Upper lobe of left lung (tissue), 6 donors: Measurements from ENCODE around the gene CD247. TPM values are rescaled to one million over a fixed set of nuclear protein-coding genes. Genes with fewer than 3 reads are reported as not detected.

ENCODE experiments used
- ATAC-seq, 2 donors: fragments of 200-7000 bp; cut with Tn5 transposase; one replicate each; pipeline ENCODE4 v1.9.1; 2022; ENCODE audit warnings: mild to moderate bottlenecking in 2 of 2, moderate library complexity in 2 of 2; ENCODE audit not compliant: low FRiP score in 2 of 2
- DNase-seq, 2 donors: peaks; one replicate each; pipeline ENCODE4 v3.0.0-alpha.2; 2019 to 2020
- H3K27ac ChIP-seq, 4 donors: fragments of 200-600 bp; sonication (generic); one replicate each; pipeline ENCODE4 v1.5.1; 2016 to 2019
- H3K27me3 ChIP-seq, 4 donors: fragments of 200-600 bp; sonication (generic); one replicate each; pipeline ENCODE4 v1.5.1; 2017 to 2019
- H3K36me3 ChIP-seq, 4 donors: fragments of 200-600 bp; sonication (generic); one replicate each; pipeline ENCODE4 v1.5.1; 2016 to 2019
- H3K4me1 ChIP-seq, 4 donors: fragments of 200-600 bp; sonication (generic); one replicate each; pipeline ENCODE4 v1.5.1; 2018 to 2019
- H3K4me3 ChIP-seq, 4 donors: fragments of 200-600 bp; sonication (generic); one replicate each; pipeline ENCODE4 v1.5.1; 2017 to 2019; ENCODE audit warnings: mild to moderate bottlenecking in 2 of 4, moderate library complexity in 1 of 4
- H3K9me3 ChIP-seq, 4 donors: fragments of 200-600 bp; sonication (generic); one replicate each; pipeline ENCODE4 v1.5.1; 2018 to 2019
- CTCF ChIP-seq, 6 experiments: fragments of 450-650 bp in 4 of 6; fragments of 200-600 bp in 2 of 6; sonication (generic) in 2 of 6; IDR thresholded peaks; one replicate each; pipeline ENCODE4 v1.5.1; 2016 to 2019; ENCODE audit warnings: antibody characterized with exemption in 6 of 6
- EP300 ChIP-seq, 4 donors: sonication (generic); formaldehyde crosslinking; IDR thresholded peaks; one replicate each; pipeline ENCODE4 v1.5.1; 2017; ENCODE audit warnings: antibody characterized with exemption in 4 of 4, control low read depth in 2 of 4
- POLR2A ChIP-seq, 4 donors: fragments of 450-650 bp; IDR thresholded peaks; one replicate each; pipeline ENCODE4 v1.5.1; 2016 to 2017; ENCODE audit warnings: antibody characterized with exemption in 4 of 4, mild to moderate bottlenecking in 2 of 4
- POLR2AphosphoS5 ChIP-seq, 2 donors: sonication (generic); formaldehyde crosslinking; IDR thresholded peaks; one replicate each; pipeline ENCODE4 v1.5.1; 2017; ENCODE audit warnings: antibody characterized with exemption in 2 of 2
- WGBS, 2 donors: methylation state at CpG; one replicate each; pipeline ENCODE4 v1.1.5; 2017 to 2018; 5-methylcytosine and 5-hydroxymethylcytosine counted together
- total RNA-seq, 6 donors: library from RNA; depleted of rRNA in 4 of 6; stranded (reverse); fragments of >200 nt in 4 of 6; gene quantifications; one replicate each; pipeline versions ENCODE4 v1.1.0 to v1.2.1, GENCODE V29; 2016 to 2021
- donor health status: DM: no; HTN: no; CAD: no; lungs with moderate emphysema.
- donor health status: DM: no; HTN: yes; CAD: no; lungs with severe emphysema.

CD247 gene
- total RNA-seq, 6 donors from 2014 or later = 5.0 to 14.7 (median 8.7) TPM

GRCh38 chr1:167499664-167500101 lies 18.6 kb downstream of the CD247 start:
- DNase-seq (no peak), ATAC-seq (no peak)
- Histone ChIP-seq H3K36me3 (no peaks in the 10 kb centered on the region), H3K27me3 (no peaks in the 10 kb centered on the region), H3K4me3 (no peak overlapping the region), H3K27ac (no peak overlapping the region), H3K4me1 (peaks cover 0 to 2% (median 0%) of the 10 kb centered on the region in 4 donors), H3K9me3 (no peaks in the 10 kb centered on the region)
- 58 to 74% methylated on average over 3 of the region's 3 CpGs for WGBS, 2 donors
- no peak for TF ChIP-seq POLR2A (IDR thresholded peaks at IDR 0.05)
- no peak for TF ChIP-seq EP300 (IDR thresholded peaks at IDR 0.05)
- TF ChIP-seq CTCF (IDR thresholded peaks at IDR 0.05) = no peak
- TF ChIP-seq POLR2AphosphoS5 (IDR thresholded peaks at IDR 0.05) = no peak

- no peak for TF ChIP-seq CTCF (IDR thresholded peaks at IDR 0.05)
- TF ChIP-seq POLR2AphosphoS5 (IDR thresholded peaks at IDR 0.05) = no peak
- no peak for TF ChIP-seq POLR2A (IDR thresholded peaks at IDR 0.05)
- TF ChIP-seq EP300 (IDR thresholded peaks at IDR 0.05) = no peak
- no peak for ATAC-seq
- 22 to 49% methylated on average over 1 to 4 of the region's 4 CpGs for WGBS, 2 donors
Measured at GRCh38 chr1:167499106-167499505, 19.2 kb downstream of the CD247 start.

GRCh38 chr1:167496797-167497619 lies 21.3 kb downstream of the CD247 start:
- no peak overlapping the region for H3K4me3 ChIP-seq
- DNase-seq = no peak
- no peaks in the 10 kb centered on the region for H3K9me3 ChIP-seq
- peaks cover 0 to 9% (median 4%) of the 10 kb centered on the region in 4 donors for H3K4me1 ChIP-seq
- no peak for ATAC-seq
- H3K27me3 ChIP-seq = no peaks in the 10 kb centered on the region
- WGBS, 2 donors = 80 to 84% methylated on average over 11 of the region's 11 CpGs
- H3K27ac ChIP-seq = no peak overlapping the region
- no peaks in the 10 kb centered on the region for H3K36me3 ChIP-seq
- TF ChIP-seq EP300 (IDR thresholded peaks at IDR 0.05) (no peak), POLR2A (IDR thresholded peaks at IDR 0.05) (no peak), CTCF (IDR thresholded peaks at IDR 0.05) (no peak), POLR2AphosphoS5 (IDR thresholded peaks at IDR 0.05) (no peak)

More at GRCh38 chr1:167499106-167499505, 19.2 kb downstream of the CD247 start:
- no peak for DNase-seq
- H3K9me3 ChIP-seq = no peaks in the 10 kb centered on the region
- H3K4me3 ChIP-seq = no peak overlapping the region
- no peak overlapping the region for H3K27ac ChIP-seq
- no peaks in the 10 kb centered on the region for H3K36me3 ChIP-seq
- no peaks in the 10 kb centered on the region for H3K27me3 ChIP-seq
- H3K4me1 ChIP-seq = peaks cover 0 to 2% (median 0%) of the 10 kb centered on the region in 4 donors

GRCh38 chr1:167493372-167493771 lies 25.0 kb downstream of the CD247 start:
- WGBS, 2 donors = 94 to 97% methylated on average over 2 of the region's 2 CpGs
- H3K27ac ChIP-seq = no peak overlapping the region
- H3K4me3 ChIP-seq = no peak overlapping the region
- no peak for TF ChIP-seq EP300 (IDR thresholded peaks at IDR 0.05)
- no peak for TF ChIP-seq CTCF (IDR thresholded peaks at IDR 0.05)
- no peak for TF ChIP-seq POLR2AphosphoS5 (IDR thresholded peaks at IDR 0.05)
- TF ChIP-seq POLR2A (IDR thresholded peaks at IDR 0.05) = no peak
- DNase-seq (no peak), ATAC-seq (no peak)
- peaks cover 0 to 8% (median 3%) of the 10 kb centered on the region in 4 donors for H3K4me1 ChIP-seq
- no peaks in the 10 kb centered on the region for H3K36me3 ChIP-seq
- H3K27me3 ChIP-seq = no peaks in the 10 kb centered on the region
- no peaks in the 10 kb centered on the region for H3K9me3 ChIP-seq
